WTC11 (cell line): ENCODE results near the gene CS.

ENCODE experiments used
- ELF4 ChIP-seq: sonication (generic); formaldehyde crosslinking; IDR thresholded peaks from 2 replicates; pipeline ENCODE4 v1.8.1; 2022; ENCODE audit warnings: low read depth, mild to moderate bottlenecking, moderate library complexity, missing genetic modification reagents
- ETV6 ChIP-seq: sonication (generic); formaldehyde crosslinking; IDR thresholded peaks from 2 replicates; pipeline ENCODE4 v1.8.1; 2022; ENCODE audit warnings: mild to moderate bottlenecking, missing genetic modification reagents
- SMAD3 ChIP-seq: sonication (generic); formaldehyde crosslinking; IDR thresholded peaks from 2 replicates; pipeline ENCODE4 v1.8.0; 2022; ENCODE audit warnings: missing genetic modification reagents, mild to moderate bottlenecking, borderline replicate concordance
- TF ChIP-seq, protein P1 (sequence below): sonication (generic); formaldehyde crosslinking; IDR thresholded peaks from 2 replicates; pipeline ENCODE4 v1.8.1; 2023; ENCODE audit warnings: mild to moderate bottlenecking, missing genetic modification reagents, moderate library complexity
- TF ChIP-seq, protein P2 (sequence below): fragments of 200-600 bp; IDR thresholded peaks from 2 replicates; pipeline ENCODE4 v1.8.0; 2022; ENCODE audit warnings: antibody characterized with exemption
- TF ChIP-seq, protein P3 (sequence below): sonication (generic); formaldehyde crosslinking; IDR thresholded peaks from 2 replicates; pipeline ENCODE4 v1.8.0; 2022; ENCODE audit warnings: mild to moderate bottlenecking, missing genetic modification reagents
- TF ChIP-seq, protein P4 (sequence below): sonication (generic); formaldehyde crosslinking; IDR thresholded peaks from 2 replicates; pipeline ENCODE4 v1.8.1; 2023; ENCODE audit warnings: mild to moderate bottlenecking, missing genetic modification reagents, borderline replicate concordance

DNA sequence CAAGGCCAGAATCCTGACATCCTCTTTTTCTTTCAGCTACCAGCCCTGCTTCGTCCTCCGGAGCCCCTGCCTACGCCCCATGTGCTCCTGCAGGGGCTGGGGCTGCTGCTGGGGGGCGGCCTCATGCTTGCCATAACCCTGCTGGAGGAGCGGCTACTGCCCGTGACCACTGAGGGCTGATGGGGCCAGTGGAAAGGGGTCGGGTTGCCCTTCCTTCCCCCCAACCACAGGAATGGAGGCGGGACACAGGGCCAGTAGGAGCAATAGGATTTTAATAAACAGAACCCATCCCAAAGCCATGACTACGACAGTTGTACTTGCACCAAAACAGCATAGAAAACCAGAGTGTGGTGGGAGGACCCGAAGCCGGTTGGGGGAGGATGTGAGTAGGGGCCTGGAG is 62.6 kb downstream of the CS start:
- TF ChIP-seq, protein P1, sequence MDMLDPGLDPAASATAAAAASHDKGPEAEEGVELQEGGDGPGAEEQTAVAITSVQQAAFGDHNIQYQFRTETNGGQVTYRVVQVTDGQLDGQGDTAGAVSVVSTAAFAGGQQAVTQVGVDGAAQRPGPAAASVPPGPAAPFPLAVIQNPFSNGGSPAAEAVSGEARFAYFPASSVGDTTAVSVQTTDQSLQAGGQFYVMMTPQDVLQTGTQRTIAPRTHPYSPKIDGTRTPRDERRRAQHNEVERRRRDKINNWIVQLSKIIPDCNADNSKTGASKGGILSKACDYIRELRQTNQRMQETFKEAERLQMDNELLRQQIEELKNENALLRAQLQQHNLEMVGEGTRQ, result no peak
- no peak for TF ChIP-seq SMAD3 (CRISPR knock-in tag)
- TF ChIP-seq, protein P2, sequence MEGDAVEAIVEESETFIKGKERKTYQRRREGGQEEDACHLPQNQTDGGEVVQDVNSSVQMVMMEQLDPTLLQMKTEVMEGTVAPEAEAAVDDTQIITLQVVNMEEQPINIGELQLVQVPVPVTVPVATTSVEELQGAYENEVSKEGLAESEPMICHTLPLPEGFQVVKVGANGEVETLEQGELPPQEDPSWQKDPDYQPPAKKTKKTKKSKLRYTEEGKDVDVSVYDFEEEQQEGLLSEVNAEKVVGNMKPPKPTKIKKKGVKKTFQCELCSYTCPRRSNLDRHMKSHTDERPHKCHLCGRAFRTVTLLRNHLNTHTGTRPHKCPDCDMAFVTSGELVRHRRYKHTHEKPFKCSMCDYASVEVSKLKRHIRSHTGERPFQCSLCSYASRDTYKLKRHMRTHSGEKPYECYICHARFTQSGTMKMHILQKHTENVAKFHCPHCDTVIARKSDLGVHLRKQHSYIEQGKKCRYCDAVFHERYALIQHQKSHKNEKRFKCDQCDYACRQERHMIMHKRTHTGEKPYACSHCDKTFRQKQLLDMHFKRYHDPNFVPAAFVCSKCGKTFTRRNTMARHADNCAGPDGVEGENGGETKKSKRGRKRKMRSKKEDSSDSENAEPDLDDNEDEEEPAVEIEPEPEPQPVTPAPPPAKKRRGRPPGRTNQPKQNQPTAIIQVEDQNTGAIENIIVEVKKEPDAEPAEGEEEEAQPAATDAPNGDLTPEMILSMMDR, result no peak
- no peak for TF ChIP-seq ELF4
- TF ChIP-seq, protein P3, sequence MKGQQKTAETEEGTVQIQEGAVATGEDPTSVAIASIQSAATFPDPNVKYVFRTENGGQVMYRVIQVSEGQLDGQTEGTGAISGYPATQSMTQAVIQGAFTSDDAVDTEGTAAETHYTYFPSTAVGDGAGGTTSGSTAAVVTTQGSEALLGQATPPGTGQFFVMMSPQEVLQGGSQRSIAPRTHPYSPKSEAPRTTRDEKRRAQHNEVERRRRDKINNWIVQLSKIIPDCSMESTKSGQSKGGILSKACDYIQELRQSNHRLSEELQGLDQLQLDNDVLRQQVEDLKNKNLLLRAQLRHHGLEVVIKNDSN, result no peak
- TF ChIP-seq ETV6 (CRISPR knock-in tag), result no peak
- TF ChIP-seq, protein P4, sequence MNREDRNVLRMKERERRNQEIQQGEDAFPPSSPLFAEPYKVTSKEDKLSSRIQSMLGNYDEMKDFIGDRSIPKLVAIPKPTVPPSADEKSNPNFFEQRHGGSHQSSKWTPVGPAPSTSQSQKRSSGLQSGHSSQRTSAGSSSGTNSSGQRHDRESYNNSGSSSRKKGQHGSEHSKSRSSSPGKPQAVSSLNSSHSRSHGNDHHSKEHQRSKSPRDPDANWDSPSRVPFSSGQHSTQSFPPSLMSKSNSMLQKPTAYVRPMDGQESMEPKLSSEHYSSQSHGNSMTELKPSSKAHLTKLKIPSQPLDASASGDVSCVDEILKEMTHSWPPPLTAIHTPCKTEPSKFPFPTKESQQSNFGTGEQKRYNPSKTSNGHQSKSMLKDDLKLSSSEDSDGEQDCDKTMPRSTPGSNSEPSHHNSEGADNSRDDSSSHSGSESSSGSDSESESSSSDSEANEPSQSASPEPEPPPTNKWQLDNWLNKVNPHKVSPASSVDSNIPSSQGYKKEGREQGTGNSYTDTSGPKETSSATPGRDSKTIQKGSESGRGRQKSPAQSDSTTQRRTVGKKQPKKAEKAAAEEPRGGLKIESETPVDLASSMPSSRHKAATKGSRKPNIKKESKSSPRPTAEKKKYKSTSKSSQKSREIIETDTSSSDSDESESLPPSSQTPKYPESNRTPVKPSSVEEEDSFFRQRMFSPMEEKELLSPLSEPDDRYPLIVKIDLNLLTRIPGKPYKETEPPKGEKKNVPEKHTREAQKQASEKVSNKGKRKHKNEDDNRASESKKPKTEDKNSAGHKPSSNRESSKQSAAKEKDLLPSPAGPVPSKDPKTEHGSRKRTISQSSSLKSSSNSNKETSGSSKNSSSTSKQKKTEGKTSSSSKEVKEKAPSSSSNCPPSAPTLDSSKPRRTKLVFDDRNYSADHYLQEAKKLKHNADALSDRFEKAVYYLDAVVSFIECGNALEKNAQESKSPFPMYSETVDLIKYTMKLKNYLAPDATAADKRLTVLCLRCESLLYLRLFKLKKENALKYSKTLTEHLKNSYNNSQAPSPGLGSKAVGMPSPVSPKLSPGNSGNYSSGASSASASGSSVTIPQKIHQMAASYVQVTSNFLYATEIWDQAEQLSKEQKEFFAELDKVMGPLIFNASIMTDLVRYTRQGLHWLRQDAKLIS, result no peak
